PC-9 (cell line): Measurements from ENCODE around the gene TATDN3. TPM values are rescaled to one million over a fixed set of nuclear protein-coding genes. Genes with fewer than 3 reads are reported as not detected.

Experiments used
- BruUV-seq: library from RNA; stranded (reverse); fragments of 400-500 nt; replicated peaks from 2 replicates; lab custom pipeline; 2021; lab: Mats Ljungman, UMichigan
- CTCF ChIA-PET: fragments of 300-600 bp; sonication (Branson Sonifier 250); formaldehyde crosslinking; loops from one replicate; lab custom pipeline; 2022; ENCODE audit warnings: antibody characterized with exemption; lab: Charles Lee
- POLR2A ChIA-PET: fragments of 300-600 bp; sonication (Branson Sonifier 250); formaldehyde crosslinking; loops from one replicate; lab custom pipeline; 2022; ENCODE audit warnings: antibody characterized with exemption; ENCODE audit not compliant: unreplicated experiment; lab: Charles Lee
- DNase-seq, 2 experiments: peaks; one replicate each; pipeline versions ENCODE4 v3.0.0 to v3.0.0-alpha.2; 2015 to 2022; ENCODE audit warnings: mixed read lengths in 1 of 2
- H2AFZ ChIP-seq: fragments of 200-600 bp; sonication (generic); 2 replicates; pipeline ENCODE4 v1.8.1; 2017; ENCODE audit warnings: antibody characterized with exemption
- H3F3A ChIP-seq: fragments of 200-600 bp; sonication (generic); 2 replicates; pipeline ENCODE4 v1.8.1; 2017; ENCODE audit warnings: antibody characterized with exemption, mild to moderate bottlenecking, low read depth; ENCODE audit not compliant: insufficient read depth
- H3K27ac ChIP-seq: fragments of 200-600 bp; sonication (generic); 2 replicates; pipeline ENCODE4 v1.6.1; 2016; ENCODE audit warnings: mixed run types
- H3K27me3 ChIP-seq: fragments of 200-600 bp; sonication (generic); 2 replicates; pipeline ENCODE4 v1.6.1; 2016; ENCODE audit warnings: low read depth, mixed run types; ENCODE audit not compliant: insufficient read depth
- H3K36me3 ChIP-seq: fragments of 200-600 bp; sonication (generic); 2 replicates; pipeline ENCODE4 v1.6.1; 2016; ENCODE audit warnings: low read depth, mixed run types
- H3K4me1 ChIP-seq: fragments of 200-600 bp; sonication (generic); replicated peaks from 2 replicates; pipeline ENCODE4 v1.6.1; 2016; ENCODE audit warnings: mixed run types; ENCODE audit not compliant: insufficient read depth
- H3K4me2 ChIP-seq: fragments of 200-600 bp; sonication (generic); 2 replicates; pipeline ENCODE4 v1.6.1; 2017; ENCODE audit warnings: mixed run types
- H3K4me3 ChIP-seq: fragments of 200-600 bp; sonication (generic); 2 replicates; pipeline ENCODE4 v1.6.1; 2016; ENCODE audit warnings: mixed run types
- H3K79me2 ChIP-seq: fragments of 200-600 bp; sonication (generic); 2 replicates; pipeline ENCODE4 v1.6.1; 2017; ENCODE audit warnings: low read depth, mixed run types
- H3K9me2 ChIP-seq: fragments of 200-600 bp; sonication (generic); 2 replicates; pipeline ENCODE4 v1.8.1; 2017; ENCODE audit warnings: mild to moderate bottlenecking; ENCODE audit not compliant: insufficient read depth
- H3K9me3 ChIP-seq: fragments of 200-600 bp; sonication (generic); 2 replicates; pipeline ENCODE4 v1.8.1; 2016; ENCODE audit warnings: low read depth; ENCODE audit not compliant: insufficient read depth
- H4K20me1 ChIP-seq: fragments of 200-600 bp; sonication (generic); 2 replicates; pipeline ENCODE4 v1.8.1; 2017; ENCODE audit not compliant: insufficient read depth
- EZH2 ChIP-seq: fragments of 200-600 bp; sonication (generic); IDR thresholded peaks from 2 replicates; pipeline ENCODE4 v1.8.0; 2017; ENCODE audit warnings: antibody characterized with exemption, low read depth
- intact Hi-C: fragments of 100-400 bp; cut with micrococcal nuclease; formaldehyde crosslinking; loops from one replicate; pipeline ENCODE4 v1.10.0; 2022; ENCODE audit not compliant: unreplicated experiment
- total RNA-seq: library from RNA; stranded (reverse); gene quantifications from 2 replicates; pipeline ENCODE4 v1.2.3, GENCODE V29; 2021
- TF ChIP-seq, protein P1 (sequence below): fragments of 200-600 bp; sonication (generic); conservative IDR thresholded peaks from 2 replicates; pipeline ENCODE4 v1.6.1; 2017; ENCODE audit warnings: mixed run types, antibody characterized with exemption, mild to moderate bottlenecking, moderate library complexity

Gene TATDN3
- total RNA-seq, 1 experiment from 2014 or later, result 10.2 TPM

DNA sequence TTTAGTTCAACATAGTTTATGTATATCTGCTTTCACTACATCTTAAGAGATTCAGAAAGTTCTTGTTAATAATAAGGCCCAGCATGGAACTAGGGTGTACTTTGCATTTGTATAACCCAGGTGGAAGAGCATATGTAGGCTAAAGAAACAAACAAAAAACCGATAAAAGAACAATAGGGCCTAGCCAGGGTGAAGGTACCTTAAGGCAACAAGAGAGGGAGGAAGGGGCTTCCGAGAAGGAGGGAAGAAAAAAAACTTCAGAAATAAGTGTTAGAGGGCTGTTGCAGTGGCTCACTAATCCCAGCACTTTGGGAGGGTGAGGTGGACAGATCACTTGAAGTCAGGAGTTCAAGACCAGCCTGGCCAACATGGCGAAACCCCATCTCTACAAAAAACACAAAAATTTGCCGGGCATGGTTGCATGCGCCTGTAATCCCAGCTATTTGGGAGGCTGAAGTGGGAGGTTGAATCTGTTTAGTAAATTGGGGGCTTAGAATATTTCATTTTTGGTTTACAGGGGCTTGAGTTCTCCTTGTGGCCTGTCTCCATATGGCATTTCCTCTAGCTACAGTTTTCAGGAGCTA, 60.5 kb downstream of the TATDN3 start:
- DNase-seq, result no peak
- CTCF ChIA-PET, result no interaction called here
- Histone ChIP-seq H3K36me3 (no peaks in the 10 kb centered on the region), H4K20me1 (no peaks in the 10 kb centered on the region), H3F3A (peaks cover 6% of the 10 kb centered on the region), H3K4me2 (no peak overlapping the region), H3K27me3 (no peaks in the 10 kb centered on the region), H3K79me2 (no peaks in the 10 kb centered on the region), H3K4me3 (no peak overlapping the region), H2AFZ (no peak overlapping the region), H3K4me1 (peaks cover 10% of the 10 kb centered on the region; the same call in 1 of the 2 replicates), H3K9me2 (no peaks in the 10 kb centered on the region), H3K9me3 (no peaks in the 10 kb centered on the region), H3K27ac (no peak overlapping the region)
- TF ChIP-seq, protein P1, sequence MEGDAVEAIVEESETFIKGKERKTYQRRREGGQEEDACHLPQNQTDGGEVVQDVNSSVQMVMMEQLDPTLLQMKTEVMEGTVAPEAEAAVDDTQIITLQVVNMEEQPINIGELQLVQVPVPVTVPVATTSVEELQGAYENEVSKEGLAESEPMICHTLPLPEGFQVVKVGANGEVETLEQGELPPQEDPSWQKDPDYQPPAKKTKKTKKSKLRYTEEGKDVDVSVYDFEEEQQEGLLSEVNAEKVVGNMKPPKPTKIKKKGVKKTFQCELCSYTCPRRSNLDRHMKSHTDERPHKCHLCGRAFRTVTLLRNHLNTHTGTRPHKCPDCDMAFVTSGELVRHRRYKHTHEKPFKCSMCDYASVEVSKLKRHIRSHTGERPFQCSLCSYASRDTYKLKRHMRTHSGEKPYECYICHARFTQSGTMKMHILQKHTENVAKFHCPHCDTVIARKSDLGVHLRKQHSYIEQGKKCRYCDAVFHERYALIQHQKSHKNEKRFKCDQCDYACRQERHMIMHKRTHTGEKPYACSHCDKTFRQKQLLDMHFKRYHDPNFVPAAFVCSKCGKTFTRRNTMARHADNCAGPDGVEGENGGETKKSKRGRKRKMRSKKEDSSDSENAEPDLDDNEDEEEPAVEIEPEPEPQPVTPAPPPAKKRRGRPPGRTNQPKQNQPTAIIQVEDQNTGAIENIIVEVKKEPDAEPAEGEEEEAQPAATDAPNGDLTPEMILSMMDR, result no peak
- POLR2A ChIA-PET, result no interaction called here
- intact Hi-C loops, result loop anchor here (10.0 kb wide), 1 partner anchor 387 kb away; no protein-coding TSS in a partner anchor
- BruUV-seq, result no TSS peak

DNA sequence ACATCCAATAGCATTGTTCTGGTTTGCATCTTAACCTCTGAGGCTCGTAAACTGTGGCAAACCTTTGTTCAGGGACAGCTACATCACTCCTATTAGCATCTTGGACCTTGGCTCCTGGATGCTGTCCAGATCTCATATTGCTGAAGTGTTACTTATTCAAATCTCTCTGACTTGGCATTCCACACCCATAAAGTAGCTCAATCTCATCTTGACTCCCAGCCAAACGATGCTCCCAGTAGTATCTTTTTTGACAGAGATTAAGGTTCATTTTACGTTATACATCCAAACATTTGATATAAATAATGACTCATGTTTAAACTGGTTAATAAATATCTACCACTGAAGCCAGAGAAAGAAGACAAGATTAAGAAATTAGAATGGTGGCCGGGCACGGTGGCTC, 62.0 kb downstream of the TATDN3 start:
- no peak overlapping the region for H3K4me3 ChIP-seq
- peaks cover 5% of the 10 kb centered on the region; the same call in 1 of the 2 replicates for H3K79me2 ChIP-seq
- peaks cover 13% of the 10 kb centered on the region for H3F3A ChIP-seq
- H4K20me1 ChIP-seq, result no peaks in the 10 kb centered on the region
- peaks cover 12% of the 10 kb centered on the region; the same call in 1 of the 2 replicates for H3K4me1 ChIP-seq
- intact Hi-C loops, result loop anchor here (10.0 kb wide), 1 partner anchor 389 kb away; no protein-coding TSS in a partner anchor
- no peak for TF ChIP-seq EZH2
- TF ChIP-seq, protein P1, result no peak
- no peaks in the 10 kb centered on the region for H3K9me3 ChIP-seq
- H3K27ac ChIP-seq, result no peak overlapping the region
- BruUV-seq, result no TSS peak
- H3K4me2 ChIP-seq, result no peak overlapping the region
- no peaks in the 10 kb centered on the region for H3K9me2 ChIP-seq
- H3K36me3 ChIP-seq, result no peaks in the 10 kb centered on the region
- DNase-seq, result no peak
- ChIA-PET POLR2A (no interaction called here), CTCF (no interaction called here)
- no peaks in the 10 kb centered on the region for H3K27me3 ChIP-seq
- no peak overlapping the region for H2AFZ ChIP-seq

- POLR2A ChIA-PET, result no interaction called here
- BruUV-seq, result no TSS peak
- CTCF ChIA-PET, result no interaction called here
- TF ChIP-seq, protein P1, result no peak
- no peak for TF ChIP-seq EZH2
- peaks cover 36% of the 10 kb centered on the region for H3K4me1 ChIP-seq
- H3K27me3 ChIP-seq, result no peaks in the 10 kb centered on the region
- peak overlapping the region; percentile 87 for H3K4me3 ChIP-seq
- peak overlapping the region; percentile 94 for H3K4me2 ChIP-seq
- H4K20me1 ChIP-seq, result no peaks in the 10 kb centered on the region
- intact Hi-C loops, result loop anchor here (5.0 to 10.0 kb wide), 2 partner anchors 64 to 392 kb away; partner anchors contain the start of genes NSL1 and TATDN3
- H3K9me3 ChIP-seq, result no peaks in the 10 kb centered on the region
- peaks cover 33% of the 10 kb centered on the region for H3K79me2 ChIP-seq
- H3K36me3 ChIP-seq, result no peaks in the 10 kb centered on the region
- H3K27ac ChIP-seq, result peak overlapping the region; percentile 57
- H3K9me2 ChIP-seq, result no peaks in the 10 kb centered on the region
- no peak for DNase-seq
- peaks cover 13% of the 10 kb centered on the region for H3F3A ChIP-seq
- peak overlapping the region; percentile 92; the same call in 1 of the 2 replicates for H2AFZ ChIP-seq
Measured at GRCh38 chr1:212856755-212857154, 65.1 kb downstream of the TATDN3 start.
